KMS-11 (cell line): ENCODE results near the gene SLC17A2.

ENCODE experiments used
- H2AFZ ChIP-seq: fragments of 200-600 bp; sonication (generic); 2 replicates; pipeline ENCODE4 v1.6.1; 2016; ENCODE audit warnings: antibody characterized with exemption, mixed run types, low read depth
- H3K27ac ChIP-seq: fragments of 200-600 bp; sonication (generic); 2 replicates; pipeline ENCODE4 v1.6.1; 2016; ENCODE audit warnings: mild to moderate bottlenecking, mixed run types
- H3K27me3 ChIP-seq: fragments of 200-600 bp; sonication (generic); 2 replicates; pipeline ENCODE4 v1.6.1; 2017; ENCODE audit warnings: mild to moderate bottlenecking, low read depth, mixed run types, moderate library complexity; ENCODE audit not compliant: insufficient read depth
- H3K36me3 ChIP-seq: fragments of 200-600 bp; sonication (generic); 2 replicates; pipeline ENCODE4 v1.6.1; 2017; ENCODE audit warnings: mild to moderate bottlenecking, mixed run types; ENCODE audit not compliant: insufficient read depth
- H3K4me1 ChIP-seq: fragments of 200-600 bp; sonication (generic); 2 replicates; pipeline ENCODE4 v1.6.1; 2016; ENCODE audit warnings: mild to moderate bottlenecking, low read depth, mixed run types; ENCODE audit not compliant: poor library complexity, severe bottlenecking
- H3K4me2 ChIP-seq: fragments of 200-600 bp; sonication (generic); 2 replicates; pipeline ENCODE4 v1.7.0; 2016; ENCODE audit warnings: mild to moderate bottlenecking, mixed run types
- H3K4me3 ChIP-seq: fragments of 200-600 bp; sonication (generic); IDR thresholded peaks from 2 replicates; pipeline ENCODE4 v1.6.1; 2017; ENCODE audit warnings: low read depth, low read length, mixed read lengths; ENCODE audit not compliant: insufficient read depth
- H3K79me2 ChIP-seq: fragments of 200-600 bp; sonication (generic); 2 replicates; pipeline ENCODE4 v1.6.1; 2016; ENCODE audit warnings: low read depth, mixed run types; ENCODE audit not compliant: insufficient read depth
- H3K9ac ChIP-seq: fragments of 200-600 bp; sonication (generic); 2 replicates; pipeline ENCODE4 v1.6.1; 2016; ENCODE audit warnings: mild to moderate bottlenecking, mixed run types
- H4K20me1 ChIP-seq: fragments of 200-600 bp; sonication (generic); 2 replicates; pipeline ENCODE4 v1.6.1; 2016; ENCODE audit warnings: mild to moderate bottlenecking, mixed run types; ENCODE audit not compliant: insufficient read depth
- CTCF ChIP-seq: fragments of 200-600 bp; sonication (generic); conservative IDR thresholded peaks from 2 replicates; pipeline ENCODE4 v1.6.1; 2017; ENCODE audit warnings: low read depth, mild to moderate bottlenecking, antibody characterized with exemption, low read length, moderate library complexity, mixed read lengths

The SLC17A2 gene

GRCh38 chr6:25972128-25972527 lies 41.6 kb upstream of the SLC17A2 start:
- Histone ChIP-seq H3K27ac (no peak overlapping the region), H4K20me1 (no peaks in the 10 kb centered on the region), H2AFZ (no peak overlapping the region), H3K27me3 (no peaks in the 10 kb centered on the region), H3K9ac (no peak overlapping the region), H3K4me1 (peaks cover 28% of the 10 kb centered on the region), H3K4me3 (no peak overlapping the region), H3K4me2 (no peak overlapping the region), H3K36me3 (no peaks in the 10 kb centered on the region), H3K79me2 (no peaks in the 10 kb centered on the region)
- TF ChIP-seq CTCF: no peak

- no peaks in the 10 kb centered on the region for H3K36me3 ChIP-seq
- H3K4me3 ChIP-seq: no peak overlapping the region
- no peak overlapping the region for H3K9ac ChIP-seq
- H3K4me1 ChIP-seq: peaks cover 28% of the 10 kb centered on the region
- H3K27me3 ChIP-seq: no peaks in the 10 kb centered on the region
- TF ChIP-seq CTCF: no peak
- H2AFZ ChIP-seq: no peak overlapping the region
- no peaks in the 10 kb centered on the region for H4K20me1 ChIP-seq
- H3K27ac ChIP-seq: peak overlapping the region; percentile 24; the same call in 1 of the 2 replicates
- no peaks in the 10 kb centered on the region for H3K79me2 ChIP-seq
- peak overlapping the region; percentile 38 for H3K4me2 ChIP-seq
Measured at GRCh38 chr6:25971187-25971821, 40.8 kb upstream of the SLC17A2 start.

GRCh38 chr6:25968769-25969168 lies 38.3 kb upstream of the SLC17A2 start:
- Histone ChIP-seq H3K4me3 (no peak overlapping the region), H3K4me1 (peaks cover 40% of the 10 kb centered on the region), H3K4me2 (no peak overlapping the region), H3K36me3 (no peaks in the 10 kb centered on the region), H3K27ac (no peak overlapping the region), H3K27me3 (no peaks in the 10 kb centered on the region), H2AFZ (no peak overlapping the region), H3K79me2 (peaks cover 7% of the 10 kb centered on the region; the same call in 1 of the 2 replicates), H4K20me1 (no peaks in the 10 kb centered on the region), H3K9ac (no peak overlapping the region)
- no peak for TF ChIP-seq CTCF

GRCh38 chr6:25966711-25967110 lies 36.2 kb upstream of the SLC17A2 start:
- H2AFZ ChIP-seq: no peak overlapping the region
- no peak overlapping the region for H3K27ac ChIP-seq
- H3K79me2 ChIP-seq: peaks cover 10% of the 10 kb centered on the region; the same call in 1 of the 2 replicates
- no peaks in the 10 kb centered on the region for H4K20me1 ChIP-seq
- no peak overlapping the region for H3K4me2 ChIP-seq
- H3K9ac ChIP-seq: no peak overlapping the region
- peaks cover 46% of the 10 kb centered on the region for H3K4me1 ChIP-seq
- H3K27me3 ChIP-seq: no peaks in the 10 kb centered on the region
- TF ChIP-seq CTCF: no peak
- no peak overlapping the region for H3K4me3 ChIP-seq
- H3K36me3 ChIP-seq: no peaks in the 10 kb centered on the region
